COLO829 (cell line): Measurements from ENCODE around the gene THSD4.
"Not testable (repeated sequence)": the region's sequence is repeated elsewhere in the genome, so short reads cannot be mapped to it uniquely, and the experiment has no call there.

ENCODE experiments used
- DNase-seq: peaks from one replicate; pipeline ENCODE4 v3.0.0; 2012; ENCODE audit warnings: low spot score

Gene THSD4

GRCh38 chr15:71658827-71659729 is 543.8 kb downstream of the THSD4 start:
- DNase-seq, result peak; percentile 42

- peak; percentile 27 for DNase-seq
Observed at GRCh38 chr15:71659730-71660067, 544.4 kb downstream of the THSD4 start.

GRCh38 chr15:71660501-71660900 is 545.2 kb downstream of the THSD4 start:
- DNase-seq, result no peak

GRCh38 chr15:71662306-71662705 is 547.0 kb downstream of the THSD4 start:
- no peak for DNase-seq

- DNase-seq, result no peak
Observed at GRCh38 chr15:71664622-71665021, 549.4 kb downstream of the THSD4 start.

- no peak for DNase-seq
Observed at GRCh38 chr15:71666763-71667620, 551.7 kb downstream of the THSD4 start.

GRCh38 chr15:71669688-71670087 is 554.4 kb downstream of the THSD4 start:
- no peak for DNase-seq

GRCh38 chr15:71670222-71670621 is 555.0 kb downstream of the THSD4 start:
- DNase-seq, result not testable (repeated sequence)

GRCh38 chr15:71674354-71674753 is 559.1 kb downstream of the THSD4 start:
- DNase-seq, result no peak

- no peak for DNase-seq
Observed at GRCh38 chr15:71677352-71677751, 562.1 kb downstream of the THSD4 start.

- DNase-seq, result no peak
Observed at GRCh38 chr15:71677766-71678165, 562.5 kb downstream of the THSD4 start.

- no peak for DNase-seq
Observed at GRCh38 chr15:71678191-71678590, 562.9 kb downstream of the THSD4 start.

- no peak for DNase-seq
Observed at GRCh38 chr15:71678605-71679004, 563.3 kb downstream of the THSD4 start.

GRCh38 chr15:71679223-71679792 is 564.0 kb downstream of the THSD4 start:
- DNase-seq, result no peak

- no peak for DNase-seq
Observed at GRCh38 chr15:71679793-71680353, 564.6 kb downstream of the THSD4 start.

GRCh38 chr15:71682001-71682400 is 566.7 kb downstream of the THSD4 start:
- no peak for DNase-seq

- DNase-seq, result no peak
Observed at GRCh38 chr15:71683411-71684274, 568.4 kb downstream of the THSD4 start.

- no peak for DNase-seq
Observed at GRCh38 chr15:71685420-71685993, 570.2 kb downstream of the THSD4 start.

GRCh38 chr15:71686221-71687050 is 571.2 kb downstream of the THSD4 start:
- peak; percentile 9 for DNase-seq

GRCh38 chr15:71687902-71688508 is 572.7 kb downstream of the THSD4 start:
- DNase-seq, result peak; percentile 30
